GM18909 (cell line): ENCODE data around the gene SLC11A1.

Experiments
- ATAC-seq: cut with Tn5 transposase; IDR thresholded peaks from one replicate; pipeline ENCODE4 v1.9.1; 2021; ENCODE audit warnings: mild to moderate bottlenecking; ENCODE audit not compliant: unreplicated experiment, poor library complexity

Gene SLC11A1

GRCh38 chr2:218403810-218404209 lies 21.7 kb downstream of the SLC11A1 start:
- ATAC-seq: no peak

GRCh38 chr2:218404351-218405085 lies 22.4 kb downstream of the SLC11A1 start:
- no peak for ATAC-seq

- ATAC-seq: no peak
Observed at GRCh38 chr2:218405086-218405745, 23.1 kb downstream of the SLC11A1 start.

- peak; percentile 29 for ATAC-seq
Observed at GRCh38 chr2:218405746-218406208, 23.7 kb downstream of the SLC11A1 start.

GRCh38 chr2:218406209-218406948 lies 24.3 kb downstream of the SLC11A1 start:
- ATAC-seq: peak; percentile 85

GRCh38 chr2:218406949-218407618 lies 25.0 kb downstream of the SLC11A1 start:
- ATAC-seq: peak; percentile 7

- ATAC-seq: no peak
Observed at GRCh38 chr2:218407717-218408116, 25.6 kb downstream of the SLC11A1 start.

GRCh38 chr2:218418321-218418716 lies 36.2 kb downstream of the SLC11A1 start:
- no peak for ATAC-seq

GRCh38 chr2:218418717-218419458 lies 36.8 kb downstream of the SLC11A1 start, which contains the start of gene VIL1:
VIL1 (plus strand) TSS chr2:218419123; CDS start chr2:218423779, 4,656 bp downstream.
- ATAC-seq: no peak

- ATAC-seq: no peak
Observed at GRCh38 chr2:218419630-218420216, 37.6 kb downstream of the SLC11A1 start.

GRCh38 chr2:218421027-218421426 lies 39.0 kb downstream of the SLC11A1 start:
- ATAC-seq: no peak

GRCh38 chr2:218422403-218423086 lies 40.5 kb downstream of the SLC11A1 start:
- no peak for ATAC-seq

- no peak for ATAC-seq
Observed at GRCh38 chr2:218423584-218423983, 41.5 kb downstream of the SLC11A1 start.

DNA sequence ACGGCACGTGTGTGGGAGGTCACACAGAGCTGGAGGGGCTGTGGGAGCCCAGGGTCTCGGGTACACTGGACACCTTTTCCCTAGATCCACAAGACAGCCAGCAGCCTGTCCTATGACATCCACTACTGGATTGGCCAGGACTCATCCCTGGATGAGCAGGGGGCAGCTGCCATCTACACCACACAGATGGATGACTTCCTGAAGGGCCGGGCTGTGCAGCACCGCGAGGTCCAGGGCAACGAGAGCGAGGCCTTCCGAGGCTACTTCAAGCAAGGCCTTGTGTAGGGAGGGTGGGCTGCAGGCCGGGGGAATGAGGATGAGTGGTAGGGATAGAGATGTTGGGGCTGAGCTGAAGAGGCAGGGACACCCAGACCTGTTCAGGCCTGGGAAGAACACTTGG lies 43.5 kb downstream of the SLC11A1 start:
- no peak for ATAC-seq

- no peak for ATAC-seq
Observed at GRCh38 chr2:218427741-218428140, 45.7 kb downstream of the SLC11A1 start.

DNA sequence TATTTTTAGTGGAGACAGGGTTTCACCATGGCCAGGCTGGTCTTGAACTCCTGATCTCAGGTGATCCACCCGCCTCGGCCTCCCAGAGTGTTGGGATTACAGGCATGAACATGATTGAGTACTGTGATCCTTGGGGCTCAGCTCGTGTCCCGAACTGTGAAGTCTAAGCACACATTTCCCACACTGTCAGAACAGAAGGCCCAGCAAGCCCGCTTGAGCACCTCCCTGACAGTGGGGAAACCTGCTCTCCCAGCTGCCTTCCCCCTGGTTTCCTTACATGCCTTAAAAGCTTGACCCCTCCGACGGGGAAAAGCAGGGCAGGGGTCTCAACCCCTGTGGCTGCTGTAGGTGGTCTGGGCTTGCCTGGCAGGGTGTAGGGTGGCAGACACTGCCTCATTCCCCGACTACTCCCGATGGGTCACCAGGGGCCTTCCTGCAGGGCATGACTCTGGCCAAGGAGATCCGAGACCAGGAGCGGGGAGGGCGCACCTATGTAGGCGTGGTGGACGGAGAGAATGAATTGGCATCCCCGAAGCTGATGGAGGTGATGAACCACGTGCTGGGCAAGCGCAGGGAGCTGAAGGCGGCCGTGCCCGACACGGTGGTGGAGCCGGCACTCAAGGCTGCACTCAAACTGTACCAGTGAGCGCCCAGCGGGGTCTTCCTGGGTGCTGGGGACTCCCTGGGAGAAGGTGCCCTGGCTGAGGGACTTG lies 46.9 kb downstream of the SLC11A1 start:
- no peak for ATAC-seq

- no peak for ATAC-seq
Observed at GRCh38 chr2:218429911-218430692, 48.0 kb downstream of the SLC11A1 start.
